Kidney capillary endothelial cell (primary cell): Measurements from ENCODE around the gene TAX1BP1.

Source experiments
- DNase-seq: peaks from one replicate; pipeline ENCODE4 v3.0.0-alpha.2; 2018; ENCODE audit warnings: low spot score

TAX1BP1 gene

DNA sequence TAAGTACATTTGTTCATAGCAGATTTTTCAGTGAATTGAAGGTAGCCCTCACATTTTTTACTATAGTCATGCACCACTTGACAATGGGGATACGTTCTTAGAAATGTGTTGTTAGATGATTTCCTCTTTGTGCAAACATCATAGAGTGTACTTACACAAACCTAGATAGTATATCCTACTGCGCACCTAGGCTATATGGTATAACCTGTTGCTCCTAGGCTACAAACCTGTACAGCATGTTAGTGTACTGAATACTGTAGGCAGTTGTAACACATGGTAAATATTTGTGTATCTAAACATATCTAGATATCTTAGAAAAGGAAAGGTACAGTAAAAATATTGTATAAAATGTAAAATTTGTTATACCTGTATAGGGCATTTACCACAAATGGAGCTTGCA lies 41.2 kb downstream of the TAX1BP1 start:
- no peak for DNase-seq

DNA sequence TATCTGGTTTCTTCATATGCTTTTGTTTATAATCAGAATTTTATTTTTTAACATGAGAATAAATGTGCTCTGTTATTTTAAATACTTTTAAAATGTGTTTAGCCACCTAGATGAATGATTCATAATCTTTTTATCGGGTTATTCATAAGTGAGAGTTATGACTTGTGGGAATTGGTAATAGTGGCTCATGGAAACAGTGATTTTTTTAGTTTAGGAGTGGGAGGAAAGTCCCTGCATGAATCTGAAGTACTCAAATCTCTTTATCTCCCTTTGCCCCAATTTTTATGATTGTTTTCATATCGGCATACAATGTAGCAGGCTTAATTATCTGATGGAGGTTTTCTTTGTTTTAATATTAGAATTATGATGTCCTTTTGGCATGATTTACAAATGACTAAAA lies 42.9 kb downstream of the TAX1BP1 start:
- no peak for DNase-seq

DNA sequence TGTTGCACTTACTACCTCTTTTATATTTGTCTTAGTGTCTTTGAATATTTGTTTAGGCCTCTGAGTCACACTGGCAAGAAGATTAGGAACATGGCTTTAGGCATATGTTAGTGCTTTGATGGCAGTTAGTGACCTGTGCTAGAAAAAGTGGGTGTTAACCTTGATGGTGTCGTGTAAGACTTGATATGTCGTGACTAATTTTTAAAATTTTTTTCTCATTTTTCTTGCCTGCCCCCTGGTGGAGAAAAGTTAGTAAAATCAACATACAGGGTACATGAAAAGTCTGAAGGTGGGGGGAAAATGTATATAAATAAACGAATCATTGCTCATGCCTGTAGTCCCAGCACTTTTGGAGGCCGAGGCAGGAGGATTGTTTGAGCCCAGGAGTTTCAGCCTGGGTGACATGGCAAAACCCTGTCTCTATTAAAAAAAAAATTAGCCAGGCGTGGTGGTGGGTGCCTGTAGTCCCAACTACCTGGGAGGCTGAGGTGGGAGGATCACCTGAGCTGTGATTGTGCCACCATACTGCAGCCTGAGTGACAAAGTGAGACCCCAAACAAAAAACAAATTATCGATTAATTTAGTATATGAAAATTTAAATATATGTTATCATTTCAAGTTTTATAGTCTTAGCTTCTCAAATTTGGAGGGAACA lies 44.6 kb downstream of the TAX1BP1 start:
- peak; percentile 44 for DNase-seq

DNA sequence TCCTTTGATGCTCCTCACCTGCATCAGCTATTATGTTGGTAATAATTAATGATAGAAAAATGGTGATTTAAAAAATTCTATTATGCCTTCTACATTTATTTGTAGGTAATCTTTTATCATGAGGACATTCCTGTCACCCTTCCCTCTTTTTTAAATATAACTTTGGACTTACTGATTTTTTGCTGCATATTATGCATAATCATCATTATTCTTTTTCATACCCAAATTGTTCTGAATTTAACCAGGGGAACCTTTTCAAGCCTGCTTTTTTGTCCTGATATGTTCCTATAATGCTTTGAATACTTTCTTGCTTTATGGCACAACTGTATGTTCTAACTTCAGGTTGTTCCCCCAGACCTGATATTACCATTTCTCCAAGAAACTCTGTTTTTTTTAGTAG lies 48.5 kb downstream of the TAX1BP1 start:
- DNase-seq: no peak

DNA sequence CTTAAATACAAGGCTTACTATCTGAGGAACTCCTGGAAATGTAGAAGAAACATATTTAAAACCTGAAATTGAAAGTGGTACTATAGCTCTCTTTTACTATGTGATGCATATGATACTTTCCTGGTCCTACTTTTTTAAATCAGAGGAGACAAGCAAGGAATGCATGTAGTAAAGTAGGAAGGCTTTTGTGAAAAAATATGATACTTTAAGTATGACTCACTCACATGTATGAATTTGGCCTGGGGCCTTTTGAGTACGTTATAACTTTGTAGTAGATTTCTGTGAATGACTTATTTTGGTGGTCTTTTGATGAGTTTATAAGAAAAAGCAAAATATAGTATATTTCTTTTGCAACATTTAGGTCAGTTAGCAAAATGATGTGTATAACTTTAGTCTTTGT lies 53.8 kb downstream of the TAX1BP1 start:
- DNase-seq: no peak

DNA sequence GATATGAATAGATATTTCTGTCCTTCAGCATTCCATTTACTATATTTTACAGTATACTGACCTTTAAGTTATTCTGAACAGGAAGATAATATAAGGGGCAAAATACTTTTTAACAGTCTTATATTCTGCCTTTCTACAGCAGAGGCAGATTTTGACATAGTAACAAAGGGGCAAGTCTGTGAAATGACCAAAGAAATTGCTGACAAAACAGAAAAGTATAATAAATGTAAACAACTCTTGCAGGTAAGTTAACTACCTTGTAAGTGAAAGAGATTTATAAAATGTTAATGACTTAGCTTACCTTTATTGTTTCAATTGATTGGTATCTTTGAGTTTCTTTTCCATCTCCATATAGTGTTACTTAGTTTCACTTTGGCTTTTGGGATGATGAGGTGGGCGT lies 56.0 kb downstream of the TAX1BP1 start:
- no peak for DNase-seq

DNA sequence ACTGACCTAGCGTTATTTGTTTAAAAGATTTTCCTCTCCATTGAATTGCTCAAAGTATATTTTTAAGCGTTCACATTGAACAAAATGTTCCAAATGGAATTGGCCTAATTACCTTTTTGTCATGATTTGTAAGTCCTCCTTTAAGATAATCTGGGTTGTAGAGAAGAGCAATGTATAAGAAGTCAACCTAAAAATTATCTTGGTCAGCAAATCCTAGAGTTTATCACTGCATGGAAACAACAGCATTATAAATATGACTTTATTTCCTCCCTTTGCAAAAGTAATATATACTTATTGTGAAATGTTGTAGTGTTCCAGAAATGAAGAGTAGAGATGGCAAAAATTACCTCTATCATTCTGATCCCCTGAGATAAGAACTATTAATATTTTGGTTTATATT lies 59.2 kb downstream of the TAX1BP1 start:
- no peak for DNase-seq

DNA sequence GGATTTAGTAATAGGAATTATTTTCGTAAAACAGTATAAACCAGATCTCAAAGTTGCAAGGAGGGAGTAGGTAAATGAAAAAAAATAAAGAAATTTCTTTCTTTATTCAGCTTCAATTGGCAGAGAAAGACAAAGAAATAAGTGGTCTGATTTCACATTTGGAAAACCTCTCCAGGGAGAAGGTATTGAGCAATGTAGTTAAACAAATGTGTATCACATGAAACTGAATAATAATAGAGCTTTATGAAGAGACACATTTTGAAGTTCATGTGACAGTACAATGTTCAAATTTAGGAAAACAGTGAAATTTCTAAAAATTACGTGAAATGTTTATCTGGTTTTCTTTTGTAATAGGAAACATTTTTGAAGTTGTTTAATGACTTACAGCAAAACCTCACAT lies 63.0 kb downstream of the TAX1BP1 start:
- no peak for DNase-seq

DNA sequence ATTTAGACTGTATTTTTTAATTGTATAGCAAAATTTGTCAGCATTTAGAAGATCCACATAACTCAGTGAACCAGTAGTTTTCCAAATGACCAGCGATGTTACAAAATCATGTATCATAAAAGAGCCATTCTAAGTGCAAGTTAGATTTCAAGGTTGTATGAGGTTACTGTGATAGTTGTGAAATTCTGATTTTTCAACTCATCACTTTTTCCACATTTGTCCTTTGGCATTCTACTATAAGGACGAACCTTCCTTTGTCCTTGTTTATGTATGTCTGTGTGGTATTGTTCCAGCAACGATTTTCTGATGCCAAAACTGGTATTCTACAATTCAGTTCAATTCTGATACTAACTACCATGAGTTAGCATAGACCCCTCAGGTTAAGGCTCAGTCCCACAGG lies 64.2 kb downstream of the TAX1BP1 start:
- no peak for DNase-seq

DNA sequence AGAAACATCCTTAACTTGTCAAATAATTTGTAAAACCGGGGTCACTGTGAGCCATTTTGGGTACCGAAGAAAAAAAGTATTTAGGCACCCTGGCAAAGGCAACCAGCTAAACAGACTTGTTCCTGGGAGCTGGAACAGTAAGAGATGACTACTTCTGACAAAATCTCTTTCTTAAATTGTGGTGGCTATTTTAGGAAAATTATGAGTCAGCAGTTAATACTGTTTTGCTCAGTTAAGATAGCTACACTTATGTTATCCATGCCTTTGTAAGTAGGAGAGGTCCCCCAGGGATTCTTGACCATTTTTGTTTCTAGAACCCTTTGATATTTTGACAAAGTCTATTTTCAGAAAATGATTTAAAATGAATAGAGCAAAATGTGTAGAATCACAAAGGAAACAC lies 68.7 kb downstream of the TAX1BP1 start:
- DNase-seq: no peak

DNA sequence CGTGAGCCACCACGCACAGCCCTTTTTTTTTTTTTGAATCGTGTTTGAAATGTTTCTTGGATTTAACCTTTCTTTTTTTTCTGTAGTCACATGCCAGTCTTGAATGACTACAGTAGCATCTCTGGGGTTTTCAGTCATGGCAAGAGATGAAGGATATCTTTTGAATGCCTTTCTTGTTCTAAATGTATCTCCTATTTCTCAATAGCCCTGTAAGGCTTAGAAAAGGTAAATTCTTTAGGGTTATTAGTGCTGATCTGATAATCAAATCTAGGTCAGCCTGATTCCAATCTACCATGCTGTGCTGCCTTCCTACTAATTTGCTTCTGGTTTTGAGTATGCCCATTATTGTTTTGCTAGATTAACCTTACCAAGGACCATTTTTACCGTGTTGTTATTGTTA lies 70.2 kb downstream of the TAX1BP1 start:
- no peak for DNase-seq

DNA sequence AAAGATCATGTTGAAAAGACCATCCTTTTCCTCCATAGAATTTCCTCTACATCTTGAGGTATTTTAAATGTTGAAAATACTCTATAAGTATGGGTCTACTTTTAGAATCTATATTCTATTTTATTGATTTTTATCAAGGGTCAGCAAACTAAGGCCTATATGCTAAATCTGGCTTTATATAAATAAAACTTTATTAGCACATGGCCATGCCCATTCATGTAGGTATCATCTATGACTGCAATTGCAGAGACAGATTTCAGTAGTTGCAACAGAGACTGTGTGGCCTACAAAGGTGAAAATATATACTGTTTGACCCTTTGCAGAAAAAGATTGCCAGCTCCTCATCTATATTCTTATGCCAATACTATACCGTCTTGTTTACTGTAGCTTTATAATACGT lies 72.7 kb downstream of the TAX1BP1 start:
- no peak for DNase-seq

DNA sequence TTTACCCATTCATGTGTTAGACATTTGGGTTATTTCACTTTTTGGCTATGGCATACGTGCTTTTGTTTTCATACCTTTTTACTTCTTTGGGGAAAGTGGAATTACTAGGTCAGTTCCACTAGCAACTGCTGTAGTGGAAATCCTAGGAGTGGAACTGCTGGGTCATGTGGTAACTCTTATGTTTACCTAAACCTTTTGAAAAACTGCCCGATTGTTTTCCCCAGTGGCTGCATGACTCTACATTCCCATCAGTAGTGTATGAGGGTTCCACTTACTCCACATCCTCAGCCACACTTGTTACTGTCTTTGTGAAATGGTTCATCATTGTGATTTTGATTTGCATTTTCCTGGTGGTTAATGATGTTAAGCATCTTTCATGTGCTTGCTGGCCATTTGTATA lies 82.3 kb downstream of the TAX1BP1 start:
- DNase-seq: no peak

DNA sequence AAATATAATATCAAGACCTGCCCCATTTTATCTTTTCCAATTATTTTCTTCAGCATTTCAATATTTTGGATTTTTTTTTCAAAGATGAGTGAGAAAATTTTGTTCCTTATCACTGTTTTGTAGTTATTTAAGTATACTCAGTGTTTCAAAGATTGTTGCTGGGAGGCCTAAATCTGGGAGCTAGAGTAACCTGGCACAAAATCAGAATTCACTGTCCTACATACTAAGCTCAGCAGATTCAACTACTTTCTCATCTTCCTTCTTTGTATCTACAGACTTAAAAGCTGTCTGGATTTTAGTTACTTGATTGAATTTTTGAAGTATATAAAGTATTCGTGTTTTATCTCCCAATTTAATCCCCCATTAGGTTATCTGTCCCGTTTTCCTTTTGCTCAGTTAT lies 85.9 kb downstream of the TAX1BP1 start:
- no peak for DNase-seq

DNA sequence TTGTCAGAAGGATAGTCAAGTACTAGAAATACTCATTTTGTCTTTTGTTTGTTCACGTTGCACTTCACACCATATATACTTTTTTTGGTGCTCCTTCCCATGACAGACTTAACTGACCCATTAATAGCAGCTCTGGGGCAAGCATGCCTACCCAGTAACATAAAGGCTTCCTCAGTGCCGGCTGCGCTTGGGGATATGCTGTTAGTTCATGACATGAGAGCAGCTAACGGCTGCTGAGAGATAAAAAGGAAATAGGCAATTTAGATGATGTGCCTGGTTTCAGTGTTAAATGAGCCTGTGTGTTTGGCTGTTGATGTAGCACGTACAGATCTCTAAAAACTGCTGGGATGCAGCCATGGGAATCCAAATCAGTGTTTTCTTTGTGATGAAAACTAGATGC lies 86.4 kb downstream of the TAX1BP1 start:
- no peak for DNase-seq

DNA sequence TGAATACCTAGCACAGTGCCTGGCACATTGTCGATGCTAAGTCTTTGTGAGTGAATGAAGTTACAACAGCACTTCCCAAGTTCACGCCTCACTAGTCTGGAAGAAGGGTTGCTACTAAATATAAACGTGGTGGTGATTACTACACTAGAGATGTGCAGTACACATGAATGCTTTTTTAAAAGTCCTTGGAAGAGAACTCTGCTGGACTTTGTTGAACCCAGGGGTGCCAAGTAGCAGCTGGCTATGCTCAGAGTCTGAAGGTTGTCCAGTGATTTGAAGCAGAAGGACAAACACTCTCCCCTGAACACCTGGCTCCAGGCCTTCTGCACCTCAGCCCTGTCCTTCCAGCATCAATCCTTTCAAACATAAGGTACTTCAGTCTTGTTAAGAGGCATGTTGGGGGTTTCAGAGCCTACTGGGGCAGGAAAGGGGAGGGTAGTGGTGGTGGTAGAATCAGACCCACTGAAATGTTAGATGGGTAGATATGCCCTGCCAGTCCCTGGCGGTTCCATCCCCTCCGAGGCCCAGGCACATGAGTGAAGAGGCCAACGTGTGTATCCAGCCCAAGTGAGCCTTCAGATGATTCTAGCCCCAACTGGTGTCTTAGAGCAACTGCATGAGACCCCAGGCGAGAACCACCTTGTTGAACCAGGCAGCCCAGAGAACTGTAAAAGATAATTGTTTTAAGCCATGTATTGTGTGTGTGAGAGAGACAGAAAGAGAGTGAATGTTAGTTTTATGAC lies 94.4 kb downstream of the TAX1BP1 start:
- no peak for DNase-seq

DNA sequence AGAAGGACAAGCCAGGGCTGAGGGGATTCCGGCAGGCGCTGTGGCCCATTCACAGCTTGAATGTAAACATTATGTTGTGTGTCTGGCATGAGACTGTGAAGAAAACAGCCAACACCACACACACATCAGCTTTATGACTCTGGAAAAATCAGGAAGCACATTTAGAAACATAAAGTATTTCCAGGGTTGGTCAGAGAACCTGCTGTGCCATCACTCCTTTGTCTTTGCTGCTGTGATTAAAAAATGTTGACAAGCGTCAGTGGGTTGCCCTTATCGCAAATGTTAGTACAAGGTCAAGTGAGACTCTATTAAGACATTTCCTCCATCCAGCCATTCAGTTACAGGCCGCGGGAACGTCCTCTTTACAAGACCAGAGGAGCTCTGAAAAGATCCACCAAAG lies 95.4 kb downstream of the TAX1BP1 start:
- no peak for DNase-seq

DNA sequence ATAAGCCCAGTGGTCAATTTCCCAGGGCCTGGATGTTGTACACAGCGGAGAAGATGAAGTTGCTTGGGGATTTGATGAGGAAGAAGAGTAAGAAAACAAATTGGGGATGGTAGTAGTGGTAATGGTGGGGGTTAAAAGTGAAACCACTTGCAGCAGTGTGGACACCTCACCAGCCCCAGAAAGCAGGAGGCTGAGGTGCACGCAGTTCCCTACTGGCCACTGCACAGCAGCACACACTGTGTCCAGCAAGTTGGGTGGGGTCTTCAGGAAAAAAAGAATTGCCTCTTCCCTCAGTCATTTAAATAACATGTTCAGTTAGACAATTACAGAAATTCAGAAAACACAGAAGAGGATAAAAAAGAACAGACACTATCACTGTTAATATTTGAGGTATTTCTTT lies 96.6 kb downstream of the TAX1BP1 start:
- DNase-seq: no peak

DNA sequence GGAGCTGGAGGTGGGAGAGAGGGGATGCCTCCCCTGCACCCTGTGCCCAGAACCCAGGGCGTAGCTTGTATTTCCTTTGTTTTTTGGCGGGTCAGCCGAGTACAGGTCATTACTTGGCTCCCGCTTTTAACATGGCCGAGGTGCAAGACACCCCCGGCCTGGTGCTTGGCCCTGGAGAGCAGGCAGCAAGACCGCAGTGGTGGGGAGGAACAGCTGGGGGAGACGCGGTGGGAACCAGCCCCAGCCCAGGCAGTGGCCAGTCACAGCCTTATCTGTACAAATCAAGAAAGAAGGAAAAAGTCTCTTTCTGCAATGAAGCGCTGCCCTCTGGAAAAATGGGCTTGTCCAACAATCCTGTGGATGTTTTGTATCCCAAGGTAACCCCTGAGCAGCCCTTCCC lies 99.1 kb downstream of the TAX1BP1 start:
- DNase-seq: no peak

DNA sequence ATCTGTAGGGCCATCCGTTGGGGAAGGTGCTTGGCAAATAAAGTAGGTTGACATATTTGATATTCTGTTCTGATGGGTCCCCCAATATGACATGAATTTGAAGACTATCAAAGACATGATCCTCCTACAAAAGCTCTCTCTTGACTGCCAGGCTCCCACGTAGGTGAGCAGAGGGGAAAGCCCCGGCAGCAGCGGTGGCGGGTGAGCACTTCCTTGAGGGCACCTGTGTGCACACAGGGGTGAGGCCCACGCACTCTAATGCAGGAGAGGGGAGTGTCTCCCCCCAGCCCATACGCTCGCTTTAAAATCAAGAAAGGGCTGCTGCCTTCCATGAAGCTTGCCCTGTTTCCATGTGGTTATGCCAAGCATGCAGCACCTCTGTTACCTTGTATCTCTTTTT lies 100.4 kb downstream of the TAX1BP1 start:
- DNase-seq: no peak

DNA sequence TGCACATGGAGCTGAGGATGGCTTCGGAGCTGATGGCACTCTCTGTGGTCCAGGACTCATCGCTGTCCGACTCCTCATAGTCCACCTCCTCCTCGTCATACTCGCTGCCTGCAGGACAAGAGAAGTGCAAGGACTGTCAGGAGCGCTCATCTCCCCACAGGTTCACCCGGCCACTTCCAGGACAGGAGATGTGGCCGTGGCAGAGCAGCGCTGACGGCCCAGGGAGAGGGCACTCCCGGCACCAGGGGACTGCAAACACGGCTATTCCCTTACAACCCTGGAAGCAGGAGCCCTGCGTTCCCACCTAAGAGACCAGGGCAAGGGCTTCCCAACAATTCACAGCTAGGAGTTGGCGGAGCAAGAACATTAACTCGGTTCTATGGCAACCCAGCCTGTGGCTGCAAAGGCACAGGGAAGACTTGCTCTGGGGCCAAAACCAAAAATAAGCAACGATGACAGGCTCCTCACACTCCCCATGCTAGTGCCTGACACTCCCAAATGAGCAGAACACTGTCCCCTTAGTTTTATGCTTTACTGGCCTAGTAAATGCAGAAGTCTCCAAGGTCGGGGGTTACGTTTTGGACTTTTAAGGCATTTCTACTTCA lies 100.9 kb downstream of the TAX1BP1 start:
- DNase-seq: no peak

DNA sequence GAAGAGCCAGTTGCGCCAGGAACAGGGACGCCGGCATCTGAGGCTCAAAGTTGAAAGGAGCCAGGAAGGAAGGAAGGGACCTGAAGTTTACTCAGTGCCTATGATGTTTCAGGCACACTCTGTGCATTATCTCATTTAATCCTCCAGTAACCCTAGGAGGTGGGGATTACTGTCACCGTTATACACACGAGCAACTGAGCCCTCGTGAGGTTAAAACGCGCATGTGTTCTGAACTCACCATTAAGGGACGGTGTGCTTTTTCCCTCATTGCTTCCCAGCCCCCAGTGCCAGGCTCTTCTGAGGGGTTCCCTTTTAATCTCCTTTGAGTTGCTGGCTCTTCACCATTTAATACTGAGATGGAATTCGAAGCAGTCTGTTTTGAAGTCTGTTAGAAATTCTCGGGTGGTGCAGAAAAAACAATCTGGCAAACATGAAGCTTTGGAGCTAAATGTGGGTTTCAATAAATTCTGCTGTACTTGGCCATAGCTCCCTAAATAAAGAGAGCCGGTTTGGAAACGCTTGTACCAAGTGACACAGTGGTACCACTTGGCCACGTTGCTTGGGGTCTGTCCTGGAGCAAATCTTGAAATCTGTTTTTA lies 102.2 kb downstream of the TAX1BP1 start:
- DNase-seq: no peak

DNA sequence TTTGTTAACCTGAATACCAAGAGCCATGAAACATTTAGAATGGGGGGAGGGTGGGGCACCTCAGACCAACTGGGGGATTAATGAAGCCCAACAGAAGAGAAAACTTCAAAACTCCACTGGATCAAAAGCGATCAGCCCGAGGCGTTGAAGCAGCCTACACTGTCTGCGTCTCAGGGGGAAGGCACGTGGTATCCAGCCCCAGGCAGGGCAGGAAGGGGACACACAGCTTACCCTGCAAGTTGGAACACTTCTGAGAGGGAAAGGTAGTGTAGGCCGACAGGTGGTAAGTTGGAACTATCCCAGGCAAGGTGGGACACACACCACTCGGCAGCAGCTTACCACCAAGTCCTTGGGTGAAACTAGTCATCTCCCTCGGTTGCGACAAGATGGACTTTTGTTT lies 102.9 kb downstream of the TAX1BP1 start:
- DNase-seq: no peak
